ENCODE results near the gene TSEN15.

The TSEN15 gene

DNA sequence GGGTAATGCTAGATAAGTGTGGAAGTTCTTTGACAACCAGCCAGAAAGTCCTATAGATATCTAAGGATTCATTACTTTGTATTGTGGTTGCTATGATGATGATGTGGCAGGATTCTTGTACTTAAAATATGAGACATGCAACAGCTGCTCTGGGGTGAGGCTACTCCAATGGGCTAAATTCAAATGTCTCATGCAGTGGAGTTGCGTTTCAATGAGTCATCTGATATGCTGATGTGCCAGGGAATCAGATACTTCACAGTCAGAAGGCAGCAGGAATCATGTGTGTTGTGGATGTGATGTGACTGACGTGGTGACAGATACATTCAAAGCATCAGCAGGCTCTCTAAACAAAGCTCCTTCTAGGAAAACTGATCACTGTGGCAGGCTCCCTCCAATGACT, 66.5 kb downstream of the TSEN15 start:
- Histone ChIP-seq H3K36me3 (ENCODE audit: control insufficient read depth, insufficient read depth, low read length) (no peaks in the 10 kb centered on the region), H3K4me3 (ENCODE audit: insufficient read depth, low read depth, low read length) (no peak overlapping the region), H3K9me3 (ENCODE audit: control insufficient read depth, low read length) (no peaks in the 10 kb centered on the region), H3K4me1 (ENCODE audit: control insufficient read depth, insufficient read depth, low read length) (no peaks in the 10 kb centered on the region), H3K27me3 (ENCODE audit: control insufficient read depth, insufficient read depth, low read length, poor library complexity, severe bottlenecking) (no peaks in the 10 kb centered on the region), H3K27ac (ENCODE audit: insufficient read depth, low read depth, low read length, poor library complexity, severe bottlenecking) (no peak overlapping the region)
- WGBS, 2 experiments, result 68 to 83% methylated on average over 2 of the region's 2 CpGs

Measured in ectodermal cell (in vitro differentiated cells).